Gastrocnemius medialis (tissue), 4 donors: ENCODE data around the gene PXMP4.

Source experiments
- POLR2A ChIP-seq, 2 donors: fragments of 450-650 bp; IDR thresholded peaks; one replicate each; pipeline ENCODE4 v1.6.1; 2017; ENCODE audit warnings: antibody characterized with exemption in 2 of 2, mild to moderate bottlenecking in 2 of 2, moderate library complexity in 2 of 2
- TF ChIP-seq, protein P1 (sequence below), 5 experiments: fragments of 450-650 bp in 3 of 5; fragments of 200-600 bp in 2 of 5; sonication (generic) in 2 of 5; IDR thresholded peaks in 4 of 5; conservative IDR thresholded peaks in 1 of 5; 1 replicate in 4 of 5; 2 replicates in 1 of 5; pipeline ENCODE4 v1.5.1; 2016 to 2019; ENCODE audit warnings: antibody characterized with exemption in 5 of 5, mild to moderate bottlenecking in 3 of 5, moderate library complexity in 3 of 5

DNA sequence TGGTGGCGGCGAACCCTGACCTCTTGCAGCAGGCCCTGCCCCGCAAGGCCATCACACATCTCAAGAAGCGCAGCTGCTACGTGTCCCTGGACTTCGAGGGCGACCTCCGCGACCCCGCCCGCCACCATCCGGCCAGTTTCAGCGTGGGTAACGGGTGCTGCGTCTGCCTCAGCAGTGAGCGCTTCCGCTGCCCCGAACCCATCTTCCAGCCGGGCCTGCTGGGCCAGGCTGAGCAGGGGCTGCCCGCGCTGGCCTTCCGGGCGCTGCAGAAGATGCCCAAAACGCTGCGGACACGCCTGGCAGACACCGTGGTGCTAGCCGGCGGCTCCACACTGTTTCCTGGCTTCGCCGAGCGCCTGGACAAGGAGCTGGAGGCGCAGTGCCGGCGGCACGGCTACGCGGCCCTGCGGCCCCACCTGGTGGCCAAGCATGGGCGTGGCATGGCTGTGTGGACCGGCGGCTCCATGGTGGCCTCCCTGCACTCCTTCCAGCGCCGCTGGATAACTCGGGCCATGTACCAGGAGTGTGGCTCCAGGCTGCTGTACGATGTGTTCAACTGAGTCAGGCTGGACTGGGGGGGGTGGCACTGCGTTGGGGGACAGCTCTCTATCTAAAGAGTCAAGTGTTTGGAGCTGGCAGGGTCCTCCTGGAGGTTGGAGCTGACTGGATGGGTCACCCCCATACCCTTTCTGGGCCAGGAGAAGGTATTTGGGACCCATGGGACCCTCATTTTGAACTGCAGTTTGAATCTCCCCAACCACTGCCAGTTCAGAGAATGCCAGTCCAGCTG is 52.2 kb downstream of the PXMP4 start:
- no peak for TF ChIP-seq POLR2A (IDR thresholded peaks at IDR 0.05)
- TF ChIP-seq, protein P1, sequence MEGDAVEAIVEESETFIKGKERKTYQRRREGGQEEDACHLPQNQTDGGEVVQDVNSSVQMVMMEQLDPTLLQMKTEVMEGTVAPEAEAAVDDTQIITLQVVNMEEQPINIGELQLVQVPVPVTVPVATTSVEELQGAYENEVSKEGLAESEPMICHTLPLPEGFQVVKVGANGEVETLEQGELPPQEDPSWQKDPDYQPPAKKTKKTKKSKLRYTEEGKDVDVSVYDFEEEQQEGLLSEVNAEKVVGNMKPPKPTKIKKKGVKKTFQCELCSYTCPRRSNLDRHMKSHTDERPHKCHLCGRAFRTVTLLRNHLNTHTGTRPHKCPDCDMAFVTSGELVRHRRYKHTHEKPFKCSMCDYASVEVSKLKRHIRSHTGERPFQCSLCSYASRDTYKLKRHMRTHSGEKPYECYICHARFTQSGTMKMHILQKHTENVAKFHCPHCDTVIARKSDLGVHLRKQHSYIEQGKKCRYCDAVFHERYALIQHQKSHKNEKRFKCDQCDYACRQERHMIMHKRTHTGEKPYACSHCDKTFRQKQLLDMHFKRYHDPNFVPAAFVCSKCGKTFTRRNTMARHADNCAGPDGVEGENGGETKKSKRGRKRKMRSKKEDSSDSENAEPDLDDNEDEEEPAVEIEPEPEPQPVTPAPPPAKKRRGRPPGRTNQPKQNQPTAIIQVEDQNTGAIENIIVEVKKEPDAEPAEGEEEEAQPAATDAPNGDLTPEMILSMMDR (IDR thresholded peaks at IDR 0.05 in 4 of 5, conservative IDR thresholded peaks at IDR 0.05 in 1 of 5): peak; percentile 91 to 99 (median 95)
